AG09309 (cell line): Measurements from ENCODE around the gene VEPH1.
A peak's percentile ranks its signal among the peaks of the same experiment; 100 is the strongest.

Experiments used
- DNase-seq: peaks from one replicate; pipeline ENCODE4 v3.0.0-alpha.2; 2010; ENCODE audit warnings: low read depth
- H3K4me3 ChIP-seq: 2 replicates; pipeline ENCODE4 v1.5.1; 2011; ENCODE audit warnings: mild to moderate bottlenecking, low read depth, low read length, moderate library complexity; ENCODE audit not compliant: control insufficient read depth
- TF ChIP-seq, protein P1 (sequence below): IDR thresholded peaks from 2 replicates; pipeline ENCODE4 v1.5.1; 2011; ENCODE audit warnings: mild to moderate bottlenecking, low read depth, low read length, inconsistent platforms; ENCODE audit not compliant: insufficient read depth, control insufficient read depth; ENCODE audit errors: missing control alignments

The VEPH1 gene

GRCh38 chr3:157499342-157499963, 3.8 kb downstream of the VEPH1 start:
- TF ChIP-seq, protein P1, sequence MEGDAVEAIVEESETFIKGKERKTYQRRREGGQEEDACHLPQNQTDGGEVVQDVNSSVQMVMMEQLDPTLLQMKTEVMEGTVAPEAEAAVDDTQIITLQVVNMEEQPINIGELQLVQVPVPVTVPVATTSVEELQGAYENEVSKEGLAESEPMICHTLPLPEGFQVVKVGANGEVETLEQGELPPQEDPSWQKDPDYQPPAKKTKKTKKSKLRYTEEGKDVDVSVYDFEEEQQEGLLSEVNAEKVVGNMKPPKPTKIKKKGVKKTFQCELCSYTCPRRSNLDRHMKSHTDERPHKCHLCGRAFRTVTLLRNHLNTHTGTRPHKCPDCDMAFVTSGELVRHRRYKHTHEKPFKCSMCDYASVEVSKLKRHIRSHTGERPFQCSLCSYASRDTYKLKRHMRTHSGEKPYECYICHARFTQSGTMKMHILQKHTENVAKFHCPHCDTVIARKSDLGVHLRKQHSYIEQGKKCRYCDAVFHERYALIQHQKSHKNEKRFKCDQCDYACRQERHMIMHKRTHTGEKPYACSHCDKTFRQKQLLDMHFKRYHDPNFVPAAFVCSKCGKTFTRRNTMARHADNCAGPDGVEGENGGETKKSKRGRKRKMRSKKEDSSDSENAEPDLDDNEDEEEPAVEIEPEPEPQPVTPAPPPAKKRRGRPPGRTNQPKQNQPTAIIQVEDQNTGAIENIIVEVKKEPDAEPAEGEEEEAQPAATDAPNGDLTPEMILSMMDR = no peak
- no peak for DNase-seq
- H3K4me3 ChIP-seq = no peak overlapping the region

DNA sequence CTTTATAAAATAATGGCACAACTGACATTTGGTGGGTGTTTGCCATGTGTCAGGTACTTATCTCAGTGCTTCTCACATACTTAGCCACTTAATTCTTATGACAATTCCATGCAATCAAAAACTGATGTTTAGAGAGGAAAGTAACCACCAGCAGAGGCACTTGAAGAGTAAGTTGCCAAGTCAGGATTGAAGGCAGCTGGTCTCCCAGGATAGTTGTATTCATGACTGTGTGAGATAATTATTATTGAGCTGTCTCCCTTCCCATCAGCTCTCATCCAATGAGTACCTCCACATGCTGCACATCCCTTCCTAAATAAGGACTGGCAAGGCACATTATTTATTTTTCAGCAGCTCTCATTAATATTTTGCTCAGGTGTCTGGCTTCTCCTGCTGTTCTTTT, 4.8 kb downstream of the VEPH1 start:
- no peak for DNase-seq
- TF ChIP-seq, protein P1 = no peak
- no peak overlapping the region for H3K4me3 ChIP-seq

DNA sequence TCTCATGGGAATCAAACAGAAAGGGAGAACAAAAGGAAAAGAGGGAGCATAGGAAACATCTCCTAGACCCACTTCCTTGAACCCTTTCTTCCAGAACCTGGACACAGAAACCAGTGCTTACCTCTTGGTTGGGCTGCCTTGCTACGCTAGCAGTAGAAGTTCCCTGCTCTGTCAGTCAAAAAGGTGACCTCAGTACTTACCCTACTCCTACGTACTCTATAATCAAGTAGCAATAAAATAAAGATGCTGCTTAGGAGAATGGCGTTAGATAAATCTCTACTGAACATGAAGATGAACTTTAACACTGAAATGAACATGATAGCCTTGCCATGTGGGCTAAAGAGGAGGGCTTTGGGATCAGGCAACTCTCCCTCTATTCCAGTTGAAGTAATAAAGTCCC, 7.4 kb downstream of the VEPH1 start:
- H3K4me3 ChIP-seq = no peak overlapping the region
- TF ChIP-seq, protein P1 = no peak
- no peak for DNase-seq

DNA sequence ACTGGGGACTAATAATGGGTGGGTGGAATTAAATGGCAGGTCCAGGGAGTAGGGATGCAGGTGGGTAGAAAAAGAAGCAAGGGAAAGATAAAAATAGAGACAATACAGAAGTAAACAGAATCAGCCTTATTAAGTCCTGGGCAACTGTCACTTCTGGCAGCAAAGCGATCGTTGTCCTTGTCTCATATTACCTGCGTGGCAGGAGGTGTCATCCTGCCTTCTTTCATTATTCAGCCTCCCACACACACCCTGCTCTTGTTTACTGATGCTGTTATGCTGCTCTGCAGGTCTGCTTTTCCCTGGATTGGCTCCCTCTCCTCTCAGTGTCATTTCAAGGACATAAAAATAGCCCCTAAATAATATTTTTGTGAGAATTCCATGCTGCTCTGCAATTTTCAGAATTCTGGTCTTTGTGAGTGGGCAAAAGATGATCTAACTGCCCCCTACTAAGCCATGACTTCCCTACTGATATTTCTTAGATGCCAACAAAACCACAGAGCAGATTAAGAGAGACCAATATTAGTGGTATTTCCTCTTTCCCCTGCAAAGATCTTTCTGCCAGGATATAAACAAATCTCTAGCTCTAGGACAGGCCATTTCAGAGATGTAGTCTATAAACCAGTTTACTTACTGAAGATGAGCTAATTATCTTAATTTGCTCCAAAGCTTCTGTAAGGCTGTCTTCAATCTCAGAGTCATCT, 8.5 kb downstream of the VEPH1 start:
- no peak overlapping the region for H3K4me3 ChIP-seq
- TF ChIP-seq, protein P1 = no peak
- DNase-seq = no peak

GRCh38 chr3:157493627-157494550, 9.3 kb downstream of the VEPH1 start:
- DNase-seq = peak; percentile 49
- TF ChIP-seq, protein P1 = peak; percentile 48
- no peak overlapping the region for H3K4me3 ChIP-seq

DNA sequence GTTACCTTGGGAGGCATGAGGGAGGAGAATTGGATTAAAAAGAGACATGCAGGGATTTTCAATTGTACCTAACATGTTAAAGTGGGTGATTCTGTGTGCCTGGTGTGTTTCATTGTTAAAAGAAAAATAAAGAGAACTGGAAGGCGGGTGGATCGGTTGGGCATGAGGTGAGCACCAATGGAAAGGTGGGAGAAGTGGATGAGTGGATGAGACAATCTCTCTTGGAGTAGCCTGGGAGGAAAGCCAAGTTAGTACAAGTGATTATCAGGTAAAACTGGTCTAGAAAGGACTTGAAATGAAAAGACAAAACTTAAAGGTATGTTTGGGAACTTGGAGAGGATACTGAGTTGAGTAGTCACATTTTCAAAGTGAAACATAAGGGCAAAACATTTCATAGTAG, 12.1 kb downstream of the VEPH1 start:
- TF ChIP-seq, protein P1 = no peak
- no peak for DNase-seq
- no peak overlapping the region for H3K4me3 ChIP-seq
